ENCODE measurements around the gene TTC39C. TPM values are rescaled to one million over a fixed set of nuclear protein-coding genes. Genes with fewer than 3 reads are reported as not detected.

Gene TTC39C
- total RNA-seq, 1 experiment from 2014 or later = 14.8 TPM

DNA sequence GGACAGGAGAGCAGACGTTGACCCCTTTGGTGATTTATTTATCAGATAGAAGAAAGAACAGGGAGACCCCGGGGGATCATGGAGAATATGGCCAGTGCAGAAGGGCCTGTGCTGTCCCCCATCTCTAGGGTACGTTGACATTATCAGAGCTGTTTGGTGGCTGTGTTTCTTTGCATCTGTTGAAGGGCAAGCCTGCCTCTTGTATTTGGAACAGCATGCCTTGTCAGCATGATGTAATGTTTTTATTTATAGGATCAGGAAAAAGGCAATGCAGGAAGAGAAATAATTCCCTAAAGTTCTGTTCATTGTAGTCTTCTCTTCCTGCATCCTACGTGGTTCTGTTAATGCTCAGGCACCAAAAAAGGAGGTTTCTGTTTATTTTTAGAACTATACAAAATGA lies 74.5 kb downstream of the TTC39C start:
- no TSS peak for BruUV-seq (replicated peaks)
- Histone ChIP-seq H3K4me1 (ENCODE audit: control insufficient read depth, insufficient read depth, low read length) (no peaks in the 10 kb centered on the region), H3K9me3 (ENCODE audit: control insufficient read depth, insufficient read depth, low read depth, low read length) (no peaks in the 10 kb centered on the region), H3K27me3 (ENCODE audit: control insufficient read depth, insufficient read depth, low read length) (no peaks in the 10 kb centered on the region), H3K27ac (ENCODE audit: low read length) (no peak overlapping the region), H3K36me3 (ENCODE audit: control insufficient read depth, insufficient read depth, low read length) (no peaks in the 10 kb centered on the region), H3K4me3 (ENCODE audit: low read depth in 2 of 2, low read length in 2 of 2) (no peak overlapping the region)
- ATAC-seq = no peak
- TF ChIP-seq POLR2AphosphoS5 (IDR thresholded peaks at IDR 0.05; ENCODE audit: low read depth, low read length) (no peak), SIN3A (IDR thresholded peaks at IDR 0.05; ENCODE audit: borderline replicate concordance, insufficient read depth, low read depth, low read length) (no peak), TCF7L2 (IDR thresholded peaks at IDR 0.05; ENCODE audit: low read depth, low read length) (no peak)
- TF ChIP-seq, protein P1, sequence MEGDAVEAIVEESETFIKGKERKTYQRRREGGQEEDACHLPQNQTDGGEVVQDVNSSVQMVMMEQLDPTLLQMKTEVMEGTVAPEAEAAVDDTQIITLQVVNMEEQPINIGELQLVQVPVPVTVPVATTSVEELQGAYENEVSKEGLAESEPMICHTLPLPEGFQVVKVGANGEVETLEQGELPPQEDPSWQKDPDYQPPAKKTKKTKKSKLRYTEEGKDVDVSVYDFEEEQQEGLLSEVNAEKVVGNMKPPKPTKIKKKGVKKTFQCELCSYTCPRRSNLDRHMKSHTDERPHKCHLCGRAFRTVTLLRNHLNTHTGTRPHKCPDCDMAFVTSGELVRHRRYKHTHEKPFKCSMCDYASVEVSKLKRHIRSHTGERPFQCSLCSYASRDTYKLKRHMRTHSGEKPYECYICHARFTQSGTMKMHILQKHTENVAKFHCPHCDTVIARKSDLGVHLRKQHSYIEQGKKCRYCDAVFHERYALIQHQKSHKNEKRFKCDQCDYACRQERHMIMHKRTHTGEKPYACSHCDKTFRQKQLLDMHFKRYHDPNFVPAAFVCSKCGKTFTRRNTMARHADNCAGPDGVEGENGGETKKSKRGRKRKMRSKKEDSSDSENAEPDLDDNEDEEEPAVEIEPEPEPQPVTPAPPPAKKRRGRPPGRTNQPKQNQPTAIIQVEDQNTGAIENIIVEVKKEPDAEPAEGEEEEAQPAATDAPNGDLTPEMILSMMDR (IDR thresholded peaks at IDR 0.05) = no peak
- TF ChIP-seq, protein P2, sequence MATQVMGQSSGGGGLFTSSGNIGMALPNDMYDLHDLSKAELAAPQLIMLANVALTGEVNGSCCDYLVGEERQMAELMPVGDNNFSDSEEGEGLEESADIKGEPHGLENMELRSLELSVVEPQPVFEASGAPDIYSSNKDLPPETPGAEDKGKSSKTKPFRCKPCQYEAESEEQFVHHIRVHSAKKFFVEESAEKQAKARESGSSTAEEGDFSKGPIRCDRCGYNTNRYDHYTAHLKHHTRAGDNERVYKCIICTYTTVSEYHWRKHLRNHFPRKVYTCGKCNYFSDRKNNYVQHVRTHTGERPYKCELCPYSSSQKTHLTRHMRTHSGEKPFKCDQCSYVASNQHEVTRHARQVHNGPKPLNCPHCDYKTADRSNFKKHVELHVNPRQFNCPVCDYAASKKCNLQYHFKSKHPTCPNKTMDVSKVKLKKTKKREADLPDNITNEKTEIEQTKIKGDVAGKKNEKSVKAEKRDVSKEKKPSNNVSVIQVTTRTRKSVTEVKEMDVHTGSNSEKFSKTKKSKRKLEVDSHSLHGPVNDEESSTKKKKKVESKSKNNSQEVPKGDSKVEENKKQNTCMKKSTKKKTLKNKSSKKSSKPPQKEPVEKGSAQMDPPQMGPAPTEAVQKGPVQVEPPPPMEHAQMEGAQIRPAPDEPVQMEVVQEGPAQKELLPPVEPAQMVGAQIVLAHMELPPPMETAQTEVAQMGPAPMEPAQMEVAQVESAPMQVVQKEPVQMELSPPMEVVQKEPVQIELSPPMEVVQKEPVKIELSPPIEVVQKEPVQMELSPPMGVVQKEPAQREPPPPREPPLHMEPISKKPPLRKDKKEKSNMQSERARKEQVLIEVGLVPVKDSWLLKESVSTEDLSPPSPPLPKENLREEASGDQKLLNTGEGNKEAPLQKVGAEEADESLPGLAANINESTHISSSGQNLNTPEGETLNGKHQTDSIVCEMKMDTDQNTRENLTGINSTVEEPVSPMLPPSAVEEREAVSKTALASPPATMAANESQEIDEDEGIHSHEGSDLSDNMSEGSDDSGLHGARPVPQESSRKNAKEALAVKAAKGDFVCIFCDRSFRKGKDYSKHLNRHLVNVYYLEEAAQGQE (IDR thresholded peaks at IDR 0.05; ENCODE audit: insufficient read depth in 1 of 2, low read depth in 2 of 2, low read length in 1 of 2) = no peak
- POLR2A ChIA-PET = interaction anchor here (0.6 kb wide), 2 partner anchors 15 to 24 kb away, joined by 3 to 7 read pairs; no protein-coding TSS in a partner anchor
- CTCF ChIA-PET = no interaction called here
- DNase-seq (ENCODE audit: low read depth, low spot score) = no peak
- in situ Hi-C loops (cut with HindIII; ENCODE audit: low pct_unique_long_range_greater_than_20kb, low sequenced_read_pairs) (no loop called here), intact Hi-C loops (cut with micrococcal nuclease; ENCODE audit: unreplicated experiment) (no loop called here)

DNA sequence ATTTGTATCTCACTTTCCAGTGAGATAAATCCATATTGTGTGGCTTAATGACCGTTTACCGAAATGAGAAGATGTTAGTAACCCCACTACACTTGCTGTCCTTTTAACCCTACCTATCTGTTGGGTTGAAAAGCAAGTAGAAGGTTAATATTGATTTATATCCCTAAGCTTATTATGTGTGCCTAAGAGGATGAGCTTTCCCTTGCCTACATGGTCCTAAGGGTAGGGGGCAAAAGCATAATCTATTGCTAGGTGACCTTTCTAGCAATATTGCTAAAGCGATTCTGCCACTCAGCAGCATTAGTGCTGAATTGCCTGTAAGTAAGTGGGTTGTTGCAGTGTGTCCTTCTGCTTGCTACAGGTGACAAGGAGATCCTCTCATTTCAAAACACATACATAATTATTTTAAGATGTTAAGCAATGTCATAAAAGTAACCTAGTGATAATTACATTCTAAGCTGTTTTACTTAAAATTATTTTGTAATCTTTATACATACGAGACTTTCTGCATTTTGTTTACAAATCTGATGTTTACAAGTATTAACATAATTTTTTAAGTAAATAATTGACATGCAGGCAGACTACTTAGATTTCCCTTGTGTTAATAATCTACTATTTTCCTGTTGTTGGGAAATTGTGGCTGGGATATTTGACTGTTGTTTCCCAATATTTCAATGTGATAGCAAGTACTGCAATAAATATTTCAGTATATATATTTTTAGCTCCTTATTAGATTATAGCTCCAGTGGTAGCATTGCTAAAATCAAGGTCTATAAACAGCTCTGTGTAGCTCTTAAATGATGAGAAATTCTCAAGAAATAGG lies 75.2 kb downstream of the TTC39C start:
- no peak for ATAC-seq
- no peak for DNase-seq (ENCODE audit: low read depth, low spot score)
- TF ChIP-seq, protein P1 (IDR thresholded peaks at IDR 0.05) = no peak
- TF ChIP-seq SIN3A (IDR thresholded peaks at IDR 0.05; ENCODE audit: borderline replicate concordance, insufficient read depth, low read depth, low read length) (no peak), TCF7L2 (IDR thresholded peaks at IDR 0.05; ENCODE audit: low read depth, low read length) (no peak), POLR2AphosphoS5 (IDR thresholded peaks at IDR 0.05; ENCODE audit: low read depth, low read length) (no peak)
- TF ChIP-seq, protein P2 (IDR thresholded peaks at IDR 0.05; ENCODE audit: insufficient read depth in 1 of 2, low read depth in 2 of 2, low read length in 1 of 2) = no peak
- in situ Hi-C loops (cut with HindIII; ENCODE audit: low pct_unique_long_range_greater_than_20kb, low sequenced_read_pairs) = no loop called here
- Histone ChIP-seq H3K27me3 (ENCODE audit: control insufficient read depth, insufficient read depth, low read length) (no peaks in the 10 kb centered on the region), H3K36me3 (ENCODE audit: control insufficient read depth, insufficient read depth, low read length) (no peaks in the 10 kb centered on the region), H3K27ac (ENCODE audit: low read length) (no peak overlapping the region), H3K9me3 (ENCODE audit: control insufficient read depth, insufficient read depth, low read depth, low read length) (no peaks in the 10 kb centered on the region), H3K4me1 (ENCODE audit: control insufficient read depth, insufficient read depth, low read length) (no peaks in the 10 kb centered on the region), H3K4me3 (ENCODE audit: low read depth in 2 of 2, low read length in 2 of 2) (no peak overlapping the region)
- intact Hi-C loops (cut with micrococcal nuclease; ENCODE audit: unreplicated experiment) = no loop called here
- POLR2A ChIA-PET = interaction anchor here (0.6 to 0.7 kb wide), 3 partner anchors 14 to 151 kb away, joined by 3 to 7 read pairs (median 3); no protein-coding TSS in a partner anchor
- CTCF ChIA-PET = no interaction called here
- no TSS peak for BruUV-seq (replicated peaks)

Data from Panc1 (cell line).